Measurements from ENCODE around the gene SF3B2. TPM values are rescaled to one million over a fixed set of nuclear protein-coding genes. Genes with fewer than 3 reads are reported as not detected.

The SF3B2 gene
- total and polyA plus RNA-seq, 10 donors, result 77.5 to 195 (median 147) TPM

DNA sequence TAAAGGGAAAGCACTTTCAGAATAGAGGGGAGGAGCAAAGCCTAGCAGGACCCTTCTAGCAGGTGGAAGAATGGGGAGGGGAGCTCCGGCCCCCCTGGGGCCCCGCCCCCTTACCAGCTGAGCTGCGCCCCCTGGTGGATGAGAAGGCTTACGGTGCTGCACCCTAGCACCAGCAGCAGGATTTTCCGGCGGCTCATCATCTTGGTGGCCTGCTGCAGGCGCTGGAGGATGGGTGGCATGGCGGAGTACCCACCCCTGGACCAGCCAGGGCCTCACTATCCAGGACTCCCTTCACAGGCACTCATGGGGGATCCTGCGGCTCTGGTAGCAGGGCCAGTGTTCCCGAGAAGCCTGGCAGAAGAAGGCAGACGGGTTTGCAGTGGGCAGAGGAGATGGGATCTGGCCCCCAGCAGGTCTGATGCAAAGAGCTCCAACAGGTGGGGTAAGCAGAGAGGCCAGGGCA is 7.0 kb upstream of the SF3B2 start:
- Histone ChIP-seq H3K4me1 (peaks cover 6 to 22% (median 14%) of the 10 kb centered on the region in 6 donors), H3K27ac (no peak overlapping the region), H3K36me3 (no peaks in the 10 kb centered on the region), H3K27me3 (replicated peaks in 1 of 7) (peaks cover 0 to 27% (median 10%) of the 10 kb centered on the region in 7 donors), H3K9me3 (no peaks in the 10 kb centered on the region), H3K4me3 (peak overlapping the region in 1 of 8 donors; percentile 38)
- peak; percentile 94 for DNase-seq
- intact Hi-C loops (cut with DNase I; ENCODE audit: low total_unique reads), result no loop called here
- TF ChIP-seq POLR2AphosphoS5 (IDR thresholded peaks at IDR 0.05) (peak; percentile 40 to 52 (median 48)), POLR2A (IDR thresholded peaks at IDR 0.05) (no peak)
- TF ChIP-seq, protein P1, sequence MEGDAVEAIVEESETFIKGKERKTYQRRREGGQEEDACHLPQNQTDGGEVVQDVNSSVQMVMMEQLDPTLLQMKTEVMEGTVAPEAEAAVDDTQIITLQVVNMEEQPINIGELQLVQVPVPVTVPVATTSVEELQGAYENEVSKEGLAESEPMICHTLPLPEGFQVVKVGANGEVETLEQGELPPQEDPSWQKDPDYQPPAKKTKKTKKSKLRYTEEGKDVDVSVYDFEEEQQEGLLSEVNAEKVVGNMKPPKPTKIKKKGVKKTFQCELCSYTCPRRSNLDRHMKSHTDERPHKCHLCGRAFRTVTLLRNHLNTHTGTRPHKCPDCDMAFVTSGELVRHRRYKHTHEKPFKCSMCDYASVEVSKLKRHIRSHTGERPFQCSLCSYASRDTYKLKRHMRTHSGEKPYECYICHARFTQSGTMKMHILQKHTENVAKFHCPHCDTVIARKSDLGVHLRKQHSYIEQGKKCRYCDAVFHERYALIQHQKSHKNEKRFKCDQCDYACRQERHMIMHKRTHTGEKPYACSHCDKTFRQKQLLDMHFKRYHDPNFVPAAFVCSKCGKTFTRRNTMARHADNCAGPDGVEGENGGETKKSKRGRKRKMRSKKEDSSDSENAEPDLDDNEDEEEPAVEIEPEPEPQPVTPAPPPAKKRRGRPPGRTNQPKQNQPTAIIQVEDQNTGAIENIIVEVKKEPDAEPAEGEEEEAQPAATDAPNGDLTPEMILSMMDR (IDR thresholded peaks at IDR 0.05 in 8 of 11, conservative IDR thresholded peaks at IDR 0.05 in 3 of 11), result peak; percentile 69 to 97 (median 95)
- WGBS, 5 donors, result 11 to 20% (median 18%) methylated on average over 10 to 11 of the region's 11 CpGs

DNA sequence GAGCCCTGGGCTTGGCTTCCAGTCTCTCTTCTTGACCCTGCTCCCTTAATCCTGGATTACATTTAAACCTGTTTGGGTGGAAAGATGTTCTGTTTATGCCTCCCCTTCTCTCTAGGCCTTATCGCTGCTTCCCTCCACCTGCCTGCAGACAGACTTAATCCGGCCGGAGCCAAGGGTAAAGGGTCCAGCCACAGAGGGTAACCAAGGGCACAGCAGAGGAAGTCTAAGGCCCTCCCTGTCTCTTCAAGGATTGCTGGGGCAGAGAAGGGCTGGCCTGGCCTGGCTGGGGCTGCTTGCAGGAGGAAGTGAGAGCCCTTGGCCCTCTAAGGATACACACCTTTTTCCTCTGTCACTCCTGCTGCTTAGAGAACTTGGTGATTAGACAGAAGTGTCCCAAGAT is 5.3 kb upstream of the SF3B2 start:
- intact Hi-C loops (cut with DNase I; ENCODE audit: low total_unique reads), result no loop called here
- Histone ChIP-seq H3K9me3 (no peaks in the 10 kb centered on the region), H3K4me1 (peaks cover 11 to 37% (median 27%) of the 10 kb centered on the region in 6 donors), H3K36me3 (no peaks in the 10 kb centered on the region), H3K27me3 (replicated peaks in 1 of 7) (peaks cover 0 to 27% (median 10%) of the 10 kb centered on the region in 7 donors), H3K4me3 (no peak overlapping the region), H3K27ac (no peak overlapping the region)
- DNase-seq, result no peak
- whole genome bisulfite sequencing, 5 donors, result 90 to 96% (median 92%) methylated on average over 3 of the region's 3 CpGs
- TF ChIP-seq, protein P1 (IDR thresholded peaks at IDR 0.05 in 8 of 11, conservative IDR thresholded peaks at IDR 0.05 in 3 of 11), result no peak
- TF ChIP-seq POLR2A (IDR thresholded peaks at IDR 0.05) (no peak), POLR2AphosphoS5 (IDR thresholded peaks at IDR 0.05) (no peak)

DNA sequence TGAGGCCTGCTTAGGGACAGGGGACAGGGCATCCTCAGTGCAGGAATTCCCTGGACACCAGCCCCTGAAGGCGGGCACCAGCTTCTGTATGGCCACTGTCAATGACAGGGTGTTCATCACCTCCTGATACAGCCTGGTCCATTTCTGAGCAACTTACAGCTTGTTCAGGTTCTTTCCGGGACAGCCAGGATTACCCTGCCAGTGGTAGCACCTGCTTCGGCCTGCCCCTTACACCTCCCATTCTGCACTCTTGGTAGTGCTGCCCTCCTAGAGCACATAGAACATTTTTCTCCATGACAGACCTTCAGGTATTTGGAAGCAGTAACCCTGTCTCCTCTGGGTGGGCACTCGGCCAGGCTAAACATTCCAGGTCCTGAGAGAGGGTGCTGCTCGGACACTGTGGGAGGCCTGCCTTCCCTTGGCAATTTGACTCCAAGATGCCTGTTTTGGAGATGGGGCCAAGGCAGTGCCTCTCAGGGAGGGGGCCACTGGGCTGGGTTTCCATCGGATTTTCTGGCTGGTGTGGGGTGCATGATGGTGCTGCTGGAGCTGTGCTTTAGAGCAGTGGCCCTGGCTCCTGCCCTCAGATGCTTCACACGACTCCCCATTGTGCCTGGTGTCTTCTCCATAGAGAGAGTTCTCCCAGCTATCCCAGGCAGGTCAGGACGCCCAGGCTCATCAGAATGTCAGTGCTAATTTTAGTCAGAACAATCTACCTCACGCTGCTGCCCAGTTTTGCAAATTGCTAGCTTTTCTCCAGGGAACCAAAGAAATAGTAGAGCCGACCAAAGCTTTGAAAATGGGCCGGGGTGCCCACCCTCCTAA is 4.4 kb upstream of the SF3B2 start:
- intact Hi-C loops (cut with DNase I; ENCODE audit: low total_unique reads), result no loop called here
- Histone ChIP-seq H3K4me3 (no peak overlapping the region), H3K27me3 (replicated peaks in 1 of 7) (peaks cover 0 to 27% (median 10%) of the 10 kb centered on the region in 7 donors), H3K4me1 (peaks cover 11 to 41% (median 31%) of the 10 kb centered on the region in 6 donors), H3K27ac (no peak overlapping the region), H3K36me3 (no peaks in the 10 kb centered on the region), H3K9me3 (no peaks in the 10 kb centered on the region)
- TF ChIP-seq POLR2A (IDR thresholded peaks at IDR 0.05), result no peak
- TF ChIP-seq, protein P1 (IDR thresholded peaks at IDR 0.05 in 8 of 11, conservative IDR thresholded peaks at IDR 0.05 in 3 of 11), result no peak
- no peak for TF ChIP-seq POLR2AphosphoS5 (IDR thresholded peaks at IDR 0.05)
- WGBS, 5 donors, result 81 to 90% (median 87%) methylated on average over 10 to 11 of the region's 11 CpGs
- peak; percentile 41 for DNase-seq

All from spleen (tissue), 11 donors.